A673 (cell line): Measurements from ENCODE around the gene ARHGAP4.

Source experiments
- CTCF ChIP-seq: fragments of 300-800, 200-600 bp; sonication (generic); conservative IDR thresholded peaks from 2 replicates; pipeline ENCODE4 v1.5.1; 2017; ENCODE audit warnings: low read depth, mild to moderate bottlenecking, antibody characterized with exemption, low read length, moderate library complexity, mixed read lengths
- EZH2 ChIP-seq: fragments of 200-600 bp; sonication (generic); IDR thresholded peaks from 2 replicates; pipeline ENCODE4 v1.6.1; 2017; ENCODE audit warnings: borderline replicate concordance, low read depth, mild to moderate bottlenecking, mixed read lengths, antibody characterized with exemption, low read length; ENCODE audit not compliant: poor library complexity, severe bottlenecking

GRCh38 chrX:153954558-153955227 lies 28.6 kb upstream of the ARHGAP4 start:
- TF ChIP-seq CTCF (no peak), EZH2 (no peak)
